Endothelial cell of umbilical vein (primary cell): Measurements from ENCODE around the gene FYN. TPM values are rescaled to one million over a fixed set of nuclear protein-coding genes. Genes with fewer than 3 reads are reported as not detected.

Source experiments
- BruUV-seq: library from RNA; stranded (reverse); fragments of 400-500 nt; replicated peaks from 2 replicates; lab custom pipeline; 2021; lab: Mats Ljungman, UMichigan
- CTCF ChIA-PET: fragments of 300-600, 350-600 bp; sonication (Branson Sonifier 250); formaldehyde crosslinking; loops from one replicate; lab custom pipeline; 2021; ENCODE audit warnings: antibody characterized with exemption, inconsistent platforms; lab: Charles Lee
- POLR2A ChIA-PET: fragments of 300-600, 350-600 bp; sonication (Branson Sonifier 250); formaldehyde crosslinking; loops from one replicate; lab custom pipeline; 2021; ENCODE audit warnings: antibody characterized with exemption, inconsistent platforms; lab: Charles Lee
- DNase-seq: peaks from one replicate; pipeline ENCODE4 v3.0.0-alpha.2; 2011; ENCODE audit warnings: low read depth, low spot score
- FAIRE-seq: peaks from 2 replicates; lab custom pipeline; 2011; peaks lifted over from hg19 to GRCh38; lab: Jason Lieb, UNC
- H2AFZ ChIP-seq: 2 replicates; pipeline ENCODE4 v1.6.0; 2012; ENCODE audit warnings: low read depth, low read length, control low read depth, inconsistent platforms
- H3K27ac ChIP-seq: 2 replicates; pipeline ENCODE4 v1.5.1; 2011; ENCODE audit warnings: low read depth, mild to moderate bottlenecking, control low read depth, low read length, moderate library complexity; ENCODE audit not compliant: insufficient read depth
- H3K27me3 ChIP-seq, 2 experiments: 2 replicates each; pipeline versions ENCODE4 v1.6.0 to v1.6.1; 2011; ENCODE audit warnings: low read length in 2 of 2, mixed read lengths in 1 of 2; ENCODE audit not compliant: control insufficient read depth in 2 of 2, insufficient read depth in 2 of 2
- H3K36me3 ChIP-seq, 2 experiments: 2 replicates in 1 of 2; 3 replicates in 1 of 2; pipeline ENCODE4 v1.5.1; 2011; ENCODE audit warnings: low read length in 2 of 2, mild to moderate bottlenecking in 1 of 2, moderate library complexity in 1 of 2; ENCODE audit not compliant: control insufficient read depth in 2 of 2, insufficient read depth in 2 of 2; ENCODE audit errors: extremely low read depth in 1 of 2
- H3K4me1 ChIP-seq: 3 replicates; pipeline ENCODE4 v1.5.1; 2011; ENCODE audit warnings: mild to moderate bottlenecking, low read length; ENCODE audit not compliant: control insufficient read depth, insufficient read depth; ENCODE audit errors: extremely low read depth
- H3K4me2 ChIP-seq: 2 replicates; pipeline ENCODE4 v1.6.1; 2011; ENCODE audit warnings: low read length, control low read depth, mixed read lengths; ENCODE audit not compliant: insufficient read depth
- H3K4me3 ChIP-seq, 3 experiments: fragments of 200-600 bp in 1 of 3; sonication (generic), shearing (Covaris generic) in 1 of 3; replicated peaks in 1 of 3; 2 replicates each; pipeline ENCODE4 v1.5.1; 2011 to 2016; ENCODE audit warnings: control low read depth in 3 of 3, low read length in 3 of 3, mild to moderate bottlenecking in 2 of 3, inconsistent platforms in 1 of 3, low read depth in 1 of 3, moderate library complexity in 1 of 3; ENCODE audit not compliant: insufficient read depth in 1 of 3
- H3K79me2 ChIP-seq: 2 replicates; pipeline ENCODE4 v1.6.0; 2012; ENCODE audit warnings: low read length, inconsistent platforms; ENCODE audit not compliant: control insufficient read depth, insufficient read depth
- H3K9ac ChIP-seq: replicated peaks from 2 replicates; pipeline ENCODE3; 2011; ENCODE audit warnings: low read length, control low read depth; ENCODE audit not compliant: insufficient read depth; ENCODE audit errors: extremely low read depth
- H3K9me1 ChIP-seq: replicated peaks from 3 replicates; pipeline ENCODE4 v1.6.0; 2011; ENCODE audit warnings: mild to moderate bottlenecking, low read length; ENCODE audit not compliant: control insufficient read depth, insufficient read depth; ENCODE audit errors: extremely low read depth
- H3K9me3 ChIP-seq: replicated peaks from 2 replicates; pipeline ENCODE4 v1.5.1; 2012; ENCODE audit warnings: low read length, inconsistent platforms; ENCODE audit not compliant: control insufficient read depth, insufficient read depth
- H4K20me1 ChIP-seq: replicated peaks from 2 replicates; pipeline ENCODE3; 2011; ENCODE audit warnings: mild to moderate bottlenecking, low read length; ENCODE audit not compliant: control insufficient read depth, insufficient read depth; ENCODE audit errors: extremely low read depth
- CTCF ChIP-seq, 2 donors: IDR thresholded peaks; 1 replicate in 1 of 2; 2 replicates in 1 of 2; pipeline ENCODE4 v1.5.1; 2011; ENCODE audit warnings: low read length in 2 of 2, mild to moderate bottlenecking in 2 of 2, moderate library complexity in 2 of 2, control low read depth in 1 of 2, inconsistent platforms in 1 of 2, low read depth in 1 of 2; ENCODE audit not compliant: insufficient read depth in 1 of 2; ENCODE audit errors: extremely low read depth in 1 of 2
- EZH2 ChIP-seq: IDR thresholded peaks from 2 replicates; pipeline ENCODE4 v1.6.1; 2012; ENCODE audit warnings: borderline replicate concordance, low read depth, mild to moderate bottlenecking, moderate library complexity, low read length, inconsistent platforms; ENCODE audit not compliant: severe bottlenecking
- FOS ChIP-seq: IDR thresholded peaks from 2 replicates; pipeline ENCODE4 v1.6.1; 2011; ENCODE audit warnings: mild to moderate bottlenecking, low read length, moderate library complexity, borderline replicate concordance; ENCODE audit not compliant: insufficient read depth
- GATA2 ChIP-seq: IDR thresholded peaks from 2 replicates; pipeline ENCODE4 v1.7.0; 2011; ENCODE audit warnings: low read depth, mild to moderate bottlenecking, moderate library complexity, mixed read lengths, low read length; ENCODE audit not compliant: insufficient read length, insufficient read depth
- JUN ChIP-seq: IDR thresholded peaks from 2 replicates; pipeline ENCODE4 v1.6.1; 2011; ENCODE audit warnings: borderline replicate concordance, low read depth; ENCODE audit not compliant: insufficient read length, insufficient read depth
- MAX ChIP-seq: IDR thresholded peaks from 2 replicates; pipeline ENCODE4 v1.6.1; 2011; ENCODE audit not compliant: insufficient read depth, insufficient read length
- MYC ChIP-seq: IDR thresholded peaks from one replicate; pipeline ENCODE4 v1.6.1; 2011; ENCODE audit warnings: mild to moderate bottlenecking, low read depth, low read length
- POLR2A ChIP-seq: IDR thresholded peaks from 2 replicates; pipeline ENCODE4 v1.6.1; 2012; ENCODE audit warnings: low read depth, mild to moderate bottlenecking, control low read depth, low read length
- dilution Hi-C: fragments of 300-500 bp; cut with MboI; formaldehyde crosslinking; loops from one replicate; pipeline ENCODE4 v1.15.0; 2019; ENCODE audit warnings: low sequenced_read_pairs; ENCODE audit not compliant: extremely low pct_ligation_motif_present
- intact Hi-C: fragments of 100-400 bp; cut with micrococcal nuclease; formaldehyde crosslinking; loops from one replicate; pipeline ENCODE4 v1.10.0; 2022
- polyA plus RNA-seq, 4 experiments: library from polyadenylated mRNA; depleted of rRNA in 3 of 4; stranded (reverse) in 3 of 4; unstranded in 1 of 4; fragments of >200 nt; gene quantifications; 2 replicates each; pipeline versions ENCODE4 v1.2.1 to v1.2.3, GENCODE V29; 2011 to 2012; ENCODE audit warnings: missing spikeins in 1 of 4
- total RNA-seq: library from RNA; stranded (reverse); gene quantifications from 2 replicates; pipeline ENCODE4 v1.2.3, GENCODE V29; 2021

Gene FYN
- total and polyA plus RNA-seq, 2 donors (not counting 3 experiments of a cell fraction or from before 2014, with no cell fraction given) = 69.0 to 143 TPM

GRCh38 chr6:111724039-111724438 lies 149.2 kb downstream of the FYN start:
- Histone ChIP-seq H3K9me3 (no peaks in the 10 kb centered on the region), H3K9ac (no peak overlapping the region), H3K4me1 (no peaks in the 10 kb centered on the region), H3K9me1 (no peaks in the 10 kb centered on the region), H3K36me3 (no peaks in the 10 kb centered on the region), H3K27me3 (no peaks in the 10 kb centered on the region), H4K20me1 (no peaks in the 10 kb centered on the region), H3K4me3 (no peak overlapping the region), H3K27ac (no peak overlapping the region), H2AFZ (no peak overlapping the region), H3K4me2 (no peak overlapping the region), H3K79me2 (no peaks in the 10 kb centered on the region)
- ChIA-PET POLR2A (no interaction called here), CTCF (no interaction called here)
- intact Hi-C loops (no loop called here), dilution Hi-C loops (no loop called here)
- DNase-seq = no peak
- no TSS peak for BruUV-seq
- TF ChIP-seq POLR2A = no peak
- TF ChIP-seq MYC = no peak
- no peak for TF ChIP-seq GATA2
- TF ChIP-seq JUN = no peak
- no peak for TF ChIP-seq EZH2
- no peak for TF ChIP-seq FOS
- TF ChIP-seq MAX = no peak
- no peak for TF ChIP-seq CTCF (IDR thresholded peaks at IDR 0.05; ENCODE audit: extremely low read depth in 1 of 2, insufficient read depth in 1 of 2, low read depth in 1 of 2, low read length in 2 of 2)
- no peak for FAIRE-seq
